ENCODE measurements around the gene GRM6.

DNA sequence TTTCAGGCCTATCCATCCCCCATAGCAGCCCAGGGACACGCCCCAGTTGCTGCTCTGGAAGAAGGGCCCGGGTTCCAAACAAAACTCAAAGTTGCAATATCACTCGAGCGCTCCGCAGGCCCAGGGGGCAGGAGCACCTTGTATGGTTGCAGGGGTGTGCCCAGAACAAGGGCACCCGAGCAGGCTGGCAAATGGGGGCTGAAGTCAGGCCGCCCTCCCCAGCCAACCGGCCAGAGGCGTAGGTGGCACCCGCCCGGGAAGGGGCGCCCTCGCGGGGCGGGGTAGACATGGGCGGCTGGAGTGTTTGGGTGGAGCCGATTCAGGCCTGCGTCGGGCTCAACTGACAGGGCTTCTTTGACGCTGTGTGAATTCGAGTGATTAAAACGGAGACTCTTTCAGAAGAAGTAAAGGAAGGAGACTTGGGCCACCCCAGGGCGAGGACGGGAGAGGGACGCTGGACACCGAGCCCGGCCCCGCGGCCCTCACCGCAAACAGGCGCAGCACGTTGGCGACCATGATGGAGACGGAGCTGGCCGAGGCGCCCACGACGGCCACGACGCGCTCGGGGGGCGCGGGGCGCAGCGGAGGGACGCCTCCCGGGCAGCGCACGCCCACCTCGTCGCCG lies 1.1 kb downstream of the GRM6 start:
- TF ChIP-seq, protein P1, sequence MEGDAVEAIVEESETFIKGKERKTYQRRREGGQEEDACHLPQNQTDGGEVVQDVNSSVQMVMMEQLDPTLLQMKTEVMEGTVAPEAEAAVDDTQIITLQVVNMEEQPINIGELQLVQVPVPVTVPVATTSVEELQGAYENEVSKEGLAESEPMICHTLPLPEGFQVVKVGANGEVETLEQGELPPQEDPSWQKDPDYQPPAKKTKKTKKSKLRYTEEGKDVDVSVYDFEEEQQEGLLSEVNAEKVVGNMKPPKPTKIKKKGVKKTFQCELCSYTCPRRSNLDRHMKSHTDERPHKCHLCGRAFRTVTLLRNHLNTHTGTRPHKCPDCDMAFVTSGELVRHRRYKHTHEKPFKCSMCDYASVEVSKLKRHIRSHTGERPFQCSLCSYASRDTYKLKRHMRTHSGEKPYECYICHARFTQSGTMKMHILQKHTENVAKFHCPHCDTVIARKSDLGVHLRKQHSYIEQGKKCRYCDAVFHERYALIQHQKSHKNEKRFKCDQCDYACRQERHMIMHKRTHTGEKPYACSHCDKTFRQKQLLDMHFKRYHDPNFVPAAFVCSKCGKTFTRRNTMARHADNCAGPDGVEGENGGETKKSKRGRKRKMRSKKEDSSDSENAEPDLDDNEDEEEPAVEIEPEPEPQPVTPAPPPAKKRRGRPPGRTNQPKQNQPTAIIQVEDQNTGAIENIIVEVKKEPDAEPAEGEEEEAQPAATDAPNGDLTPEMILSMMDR (conservative IDR thresholded peaks at IDR 0.05), result no peak
- TF ChIP-seq ZFX (IDR thresholded peaks at IDR 0.05), result no peak

Data from C4-2B (cell line).